ENCODE measurements around the gene LSG1.

LSG1 gene

DNA sequence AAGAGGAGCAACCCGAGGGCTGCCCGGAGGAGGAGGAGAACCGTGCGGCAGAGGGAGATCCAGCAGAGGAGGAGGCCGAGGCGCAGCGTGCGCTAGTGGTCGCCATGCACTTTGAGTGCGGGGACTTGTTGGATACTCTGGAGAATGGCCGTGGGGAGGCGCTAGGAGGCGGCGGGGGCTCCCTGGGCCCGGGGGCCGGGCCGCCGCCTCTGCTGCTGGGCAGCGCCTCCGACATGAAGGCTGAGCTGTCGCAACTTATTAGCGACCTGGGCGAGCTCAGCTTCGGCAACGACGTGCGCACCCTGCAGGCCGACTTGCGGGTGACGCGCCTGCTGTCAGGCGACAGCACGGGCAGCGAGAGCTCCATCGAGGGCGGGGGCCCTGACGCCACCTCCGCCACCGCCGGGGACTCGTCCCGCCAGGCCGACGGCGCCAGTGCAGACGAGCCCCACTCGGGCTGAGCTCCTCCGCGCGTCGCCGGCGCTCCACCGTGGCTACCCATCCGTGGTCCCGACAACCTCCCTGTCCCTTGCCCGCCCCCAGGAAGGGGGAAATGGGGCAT lies 15.7 kb upstream of the LSG1 start:
- in situ Hi-C loops (cut with MboI; ENCODE audit: low sequenced_read_pairs), result loop anchor here (10.0 kb wide), 2 partner anchors 417 to 577 kb away; no protein-coding TSS in a partner anchor

DNA sequence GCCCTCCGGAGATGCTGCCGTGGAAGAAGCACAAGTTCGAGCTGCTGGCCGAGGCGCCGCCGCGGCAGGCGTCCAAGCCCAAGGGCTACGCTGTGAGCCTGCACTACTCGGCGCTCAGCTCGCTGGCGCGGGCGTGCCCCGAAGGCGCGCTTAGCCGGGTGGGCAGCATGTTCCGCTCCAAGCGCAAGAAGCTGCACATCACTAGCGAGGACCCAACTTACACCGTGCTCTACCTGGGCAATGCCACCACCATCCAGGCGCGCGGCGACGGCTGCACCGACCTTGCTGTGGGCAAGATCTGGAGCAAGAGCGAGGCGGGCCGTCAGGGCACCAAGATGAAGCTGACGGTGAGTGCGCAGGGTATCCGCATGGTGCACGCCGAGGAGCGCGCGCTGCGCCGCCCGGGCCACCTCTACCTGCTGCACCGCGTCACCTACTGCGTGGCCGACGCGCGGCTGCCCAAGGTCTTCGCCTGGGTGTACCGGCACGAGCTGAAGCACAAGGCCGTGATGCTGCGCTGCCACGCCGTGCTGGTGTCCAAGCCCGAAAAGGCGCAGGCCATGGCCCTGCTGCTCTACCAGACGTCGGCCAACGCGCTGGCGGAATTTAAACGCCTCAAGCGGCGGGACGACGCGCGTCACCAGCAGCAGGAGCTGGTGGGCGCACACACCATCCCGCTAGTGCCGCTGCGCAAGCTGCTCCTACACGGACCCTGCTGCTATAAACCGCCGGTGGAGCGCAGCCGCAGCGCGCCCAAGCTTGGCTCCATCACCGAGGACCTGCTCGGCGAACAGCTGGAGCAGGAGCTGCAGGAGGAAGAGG lies 15.0 kb upstream of the LSG1 start:
- in situ Hi-C loops (cut with MboI; ENCODE audit: low sequenced_read_pairs), result loop anchor here (10.0 kb wide), 2 partner anchors 418 to 578 kb away; no protein-coding TSS in a partner anchor

DNA sequence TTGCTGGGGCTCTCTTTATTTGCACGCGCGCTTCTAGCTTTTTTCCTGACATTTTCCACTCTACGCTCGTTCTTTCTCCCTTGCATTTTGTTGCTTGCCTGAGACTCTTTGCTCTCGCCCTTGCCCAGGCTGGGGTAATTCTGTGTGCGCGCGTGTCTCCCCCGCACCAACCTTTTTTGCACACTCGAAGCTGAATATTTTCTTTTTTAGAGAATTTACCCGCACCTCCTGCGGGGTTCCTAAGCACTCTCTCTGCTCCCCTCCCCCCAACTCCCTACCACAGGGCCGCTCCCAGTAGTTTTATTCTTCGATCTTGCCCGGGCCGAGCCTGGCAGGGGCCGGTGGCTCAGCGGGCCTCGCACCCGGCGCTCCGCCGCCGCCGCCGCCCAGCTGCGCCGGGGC lies 14.4 kb upstream of the LSG1 start:
- in situ Hi-C loops (cut with MboI; ENCODE audit: low sequenced_read_pairs), result loop anchor here (10.0 kb wide), 2 partner anchors 418 to 578 kb away; no protein-coding TSS in a partner anchor

DNA sequence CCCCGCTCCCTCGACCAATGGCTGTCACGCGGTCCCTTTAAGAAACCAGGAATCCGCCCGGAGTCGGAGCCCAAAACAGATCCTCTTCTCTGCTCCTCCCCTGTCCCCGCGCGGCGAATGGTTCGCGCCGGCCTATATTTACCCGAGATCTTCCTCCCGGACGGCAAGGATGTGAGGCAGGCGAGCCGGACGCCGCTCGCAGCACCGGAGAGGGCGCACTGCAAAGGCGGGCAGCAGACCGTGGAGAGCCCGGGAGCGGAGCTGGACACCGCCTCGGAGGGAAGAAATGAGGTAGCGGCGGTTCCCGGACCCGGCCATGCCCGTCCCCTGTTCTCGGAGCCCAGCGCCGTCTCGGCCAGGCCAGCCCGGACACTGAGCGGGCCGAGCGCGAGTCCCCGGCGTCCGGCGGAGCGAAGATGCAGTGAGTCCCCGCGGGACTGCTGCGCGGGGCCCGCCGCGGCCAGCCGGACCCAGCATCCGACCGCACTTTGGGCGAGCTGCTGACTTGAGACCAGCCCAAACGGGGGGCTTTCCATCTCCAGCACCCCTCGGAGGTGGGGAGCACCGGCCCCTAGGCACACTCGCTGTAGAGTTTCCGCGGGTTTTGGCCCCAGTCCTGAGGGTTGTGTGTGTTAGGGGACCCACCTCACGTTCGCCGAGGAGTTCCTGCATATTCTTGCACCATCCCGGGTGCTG lies 13.9 kb upstream of the LSG1 start, which contains the start of gene FAM43A:
TSS of gene FAM43A (plus strand) at position 166 of the 696 bp plus-strand sequence. CDS start 944 bp downstream, outside the sequence.
- in situ Hi-C loops (cut with MboI; ENCODE audit: low sequenced_read_pairs), result loop anchor here (10.0 kb wide), 2 partner anchors 419 to 579 kb away; no protein-coding TSS in a partner anchor

DNA sequence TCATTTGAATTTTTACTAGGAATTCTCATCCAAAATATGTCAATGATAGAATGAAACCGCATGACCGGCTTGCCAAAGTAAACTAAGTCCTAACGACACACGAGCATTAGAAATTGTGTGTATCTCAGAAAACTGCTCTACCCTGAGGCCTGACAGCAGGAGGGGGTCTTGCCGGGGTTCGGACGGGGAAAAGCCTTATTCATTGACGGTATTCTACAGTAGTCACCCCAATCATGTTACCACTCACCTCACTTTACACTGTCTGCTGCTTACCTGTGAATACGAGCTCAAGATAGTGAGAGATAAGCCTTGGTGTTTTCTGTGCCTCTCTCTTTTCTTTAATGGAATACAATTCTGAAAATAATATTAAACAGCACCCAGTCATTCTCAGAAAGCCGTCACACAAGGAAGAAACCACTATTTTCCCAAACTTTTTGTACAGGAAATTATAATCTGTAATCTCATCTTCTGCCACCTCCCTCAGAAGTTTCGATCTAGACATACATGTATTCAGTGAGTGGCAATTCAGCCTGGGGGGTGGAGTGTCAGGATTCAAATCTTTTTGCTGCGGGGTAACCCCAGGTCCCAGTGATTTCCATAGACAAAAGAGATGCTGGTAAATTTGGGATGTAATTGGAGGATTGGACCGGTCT lies 13.2 kb upstream of the LSG1 start:
- in situ Hi-C loops (cut with MboI; ENCODE audit: low sequenced_read_pairs), result loop anchor here (10.0 kb wide), 2 partner anchors 420 to 580 kb away; no protein-coding TSS in a partner anchor

DNA sequence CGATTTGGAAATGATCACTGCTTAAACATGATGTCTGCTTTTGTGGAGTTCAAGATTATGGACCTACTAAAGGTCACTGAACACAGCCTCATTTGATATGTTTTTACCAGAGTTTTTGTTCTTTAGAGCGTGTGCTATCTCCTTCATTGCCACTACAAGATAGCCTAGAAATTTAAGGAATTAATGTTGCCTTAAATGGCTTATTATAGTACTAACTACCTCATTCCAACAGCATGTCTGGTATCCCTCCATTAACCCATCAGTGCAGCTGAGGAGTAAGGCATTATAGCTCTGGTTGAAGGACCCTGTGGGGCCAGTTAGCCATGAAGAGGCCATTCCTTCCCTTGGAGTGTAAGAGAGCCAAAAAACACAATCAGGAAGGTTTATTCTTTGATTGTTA lies 11.4 kb upstream of the LSG1 start:
- in situ Hi-C loops (cut with MboI; ENCODE audit: low sequenced_read_pairs), result loop anchor here (10.0 kb wide), 2 partner anchors 421 to 581 kb away; no protein-coding TSS in a partner anchor

DNA sequence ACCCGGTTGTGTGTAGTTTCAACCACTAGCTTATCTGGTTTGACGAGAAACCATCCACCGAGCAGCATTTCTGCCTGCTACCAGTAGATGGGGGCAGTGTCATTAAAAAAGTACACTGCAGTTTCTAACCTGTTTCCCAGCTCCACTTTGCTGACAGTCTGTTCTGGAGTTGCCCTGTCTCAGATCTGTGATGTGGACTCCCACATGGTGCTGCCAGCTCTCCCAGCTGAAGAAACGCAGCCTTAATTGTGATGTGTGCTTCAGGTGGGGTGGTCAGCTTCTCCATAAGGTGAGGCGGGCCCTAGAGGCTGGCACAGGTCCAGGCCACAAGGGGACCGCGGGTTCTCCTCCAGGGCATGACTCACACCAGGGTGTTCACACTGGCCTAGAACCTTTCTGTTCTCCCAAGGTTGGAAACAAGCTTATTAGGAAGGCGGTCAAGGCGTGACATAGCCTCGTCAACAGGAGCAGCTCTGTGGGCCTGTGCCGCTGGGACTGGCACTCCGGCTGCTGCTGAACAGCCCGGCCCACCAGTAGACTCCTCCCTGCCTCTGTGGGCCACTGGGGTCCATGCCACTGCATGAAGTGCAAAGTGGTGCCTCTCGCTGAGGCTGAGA lies 10.8 kb upstream of the LSG1 start:
- in situ Hi-C loops (cut with MboI; ENCODE audit: low sequenced_read_pairs), result loop anchor here (10.0 kb wide), 2 partner anchors 422 to 582 kb away; no protein-coding TSS in a partner anchor

DNA sequence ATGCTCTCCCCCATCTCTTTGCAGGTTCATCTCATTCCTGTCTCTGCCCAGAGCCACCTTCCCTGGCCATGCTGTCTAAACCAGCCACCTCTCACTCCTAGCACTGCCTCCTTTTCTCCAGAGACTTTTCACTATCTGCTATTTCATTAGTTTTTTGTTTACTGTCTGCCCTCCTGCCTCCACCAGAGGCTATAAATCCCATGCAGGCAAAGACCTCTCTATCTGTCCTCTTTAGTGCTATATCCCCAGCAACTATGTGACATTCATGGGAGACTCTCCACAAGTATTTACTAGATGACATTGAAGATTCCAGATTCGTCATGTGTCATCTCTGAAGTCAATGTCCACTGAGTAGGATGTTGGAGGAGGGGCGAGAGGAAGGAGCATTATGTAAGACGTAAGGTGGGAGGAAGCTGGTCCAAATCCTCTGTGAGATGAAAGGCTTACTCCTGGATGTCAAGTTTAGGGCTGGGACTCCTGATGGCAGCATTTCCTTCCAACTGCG lies 10.2 kb upstream of the LSG1 start:
- in situ Hi-C loops (cut with MboI; ENCODE audit: low sequenced_read_pairs), result loop anchor here (10.0 kb wide), 2 partner anchors 423 to 583 kb away; no protein-coding TSS in a partner anchor

DNA sequence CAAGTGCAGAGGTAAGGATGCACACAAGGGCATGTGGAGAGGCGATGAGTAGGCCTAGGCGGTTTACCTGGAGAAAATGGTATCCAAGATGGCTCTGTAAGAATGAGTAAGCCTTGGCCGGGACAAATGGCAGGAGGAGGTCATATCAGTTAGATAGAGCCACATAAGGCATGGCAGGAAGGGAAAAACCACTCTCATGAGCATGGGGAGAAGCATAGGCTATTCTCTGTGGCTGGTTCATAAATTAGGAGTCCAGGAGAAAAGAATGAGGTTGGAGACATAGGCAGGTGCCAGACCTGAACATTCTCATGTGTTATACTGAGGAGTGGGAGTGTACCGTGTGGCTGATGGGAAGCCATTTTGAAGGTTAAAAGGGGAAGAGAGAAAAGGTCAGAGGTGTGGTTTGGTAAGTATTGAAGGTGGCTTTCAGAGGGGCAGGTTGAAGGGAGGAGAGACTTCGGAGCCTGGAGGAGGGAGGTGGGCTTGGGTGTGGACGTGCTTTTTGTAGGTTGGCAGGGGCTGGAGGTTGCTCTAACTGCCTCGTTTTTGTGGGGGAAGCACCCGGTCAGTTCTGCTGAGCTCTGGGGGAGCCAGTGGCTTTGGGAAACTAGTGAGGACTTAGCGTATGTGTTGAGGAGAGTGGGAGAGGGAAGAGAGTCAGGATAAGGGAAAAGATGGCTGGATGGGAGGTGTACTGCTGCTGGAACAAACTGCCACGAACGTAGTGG lies 9.1 kb upstream of the LSG1 start:
- in situ Hi-C loops (cut with MboI; ENCODE audit: low sequenced_read_pairs), result loop anchor here (10.0 kb wide), 2 partner anchors 424 to 584 kb away; no protein-coding TSS in a partner anchor

DNA sequence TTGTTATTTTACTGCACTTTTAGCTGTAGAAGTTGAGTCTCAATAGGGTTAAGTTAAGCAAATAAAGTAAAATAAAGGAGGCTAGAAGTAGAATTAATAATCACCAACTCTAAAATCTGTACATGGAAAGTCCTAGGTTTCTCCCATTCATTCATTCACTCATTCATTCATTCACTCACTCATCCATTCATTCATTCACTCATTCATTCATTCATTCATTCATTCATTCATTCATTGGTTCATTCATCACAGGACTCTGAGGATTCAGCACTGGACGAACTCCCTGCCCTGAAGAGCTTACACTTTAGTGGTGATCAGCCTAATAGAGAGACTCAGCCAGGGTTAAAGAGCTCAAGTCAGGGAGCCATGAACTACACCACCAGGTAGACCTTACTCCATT lies 4.5 kb upstream of the LSG1 start:
- in situ Hi-C loops (cut with MboI; ENCODE audit: low sequenced_read_pairs), result no loop called here

DNA sequence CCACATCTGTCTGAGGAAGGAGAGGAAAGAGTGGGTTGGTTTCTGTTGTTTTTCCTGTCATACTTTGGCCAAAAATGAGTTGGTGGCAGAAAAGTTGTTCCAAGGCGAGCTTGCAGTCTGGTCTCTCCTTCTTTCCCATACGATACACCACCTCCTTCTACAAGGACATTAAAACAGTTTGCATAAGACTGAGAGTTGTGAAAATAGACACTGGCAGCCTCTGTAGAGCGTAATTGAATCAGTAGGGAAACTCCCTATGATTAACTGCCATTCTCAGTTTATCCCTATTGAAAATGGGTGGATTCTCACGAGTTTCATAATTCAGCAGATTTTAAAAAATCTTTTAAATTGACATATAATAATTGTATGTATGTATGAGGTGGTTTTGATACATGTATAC lies 3.7 kb upstream of the LSG1 start:
- in situ Hi-C loops (cut with MboI; ENCODE audit: low sequenced_read_pairs), result no loop called here

DNA sequence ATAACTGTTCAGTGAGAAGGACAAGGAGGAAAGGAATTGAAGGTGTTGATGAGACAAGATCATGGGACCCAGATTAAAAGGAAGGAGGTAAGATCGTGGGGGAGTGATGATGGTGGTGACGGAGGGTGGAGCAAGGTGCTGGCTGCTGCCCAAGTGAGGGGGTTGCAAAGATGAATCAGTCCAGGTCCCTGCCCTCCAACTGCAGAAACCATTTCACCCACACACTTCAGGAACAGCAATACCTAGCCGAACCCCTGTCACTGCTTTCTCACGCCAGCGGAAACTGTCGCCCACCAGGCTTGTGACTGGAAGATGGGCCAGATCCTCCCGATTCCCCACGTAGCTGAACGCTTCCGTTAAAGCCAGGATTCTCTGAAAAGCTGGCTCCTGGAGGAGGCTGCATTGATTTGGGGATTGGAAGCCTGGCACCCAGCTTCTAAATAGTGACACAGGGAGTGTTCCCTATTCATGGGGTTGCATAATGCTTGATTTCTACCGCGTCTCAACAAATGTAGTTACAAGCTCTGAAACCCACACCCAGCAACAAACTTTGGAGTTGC lies 3.2 kb upstream of the LSG1 start:
- in situ Hi-C loops (cut with MboI; ENCODE audit: low sequenced_read_pairs), result no loop called here

DNA sequence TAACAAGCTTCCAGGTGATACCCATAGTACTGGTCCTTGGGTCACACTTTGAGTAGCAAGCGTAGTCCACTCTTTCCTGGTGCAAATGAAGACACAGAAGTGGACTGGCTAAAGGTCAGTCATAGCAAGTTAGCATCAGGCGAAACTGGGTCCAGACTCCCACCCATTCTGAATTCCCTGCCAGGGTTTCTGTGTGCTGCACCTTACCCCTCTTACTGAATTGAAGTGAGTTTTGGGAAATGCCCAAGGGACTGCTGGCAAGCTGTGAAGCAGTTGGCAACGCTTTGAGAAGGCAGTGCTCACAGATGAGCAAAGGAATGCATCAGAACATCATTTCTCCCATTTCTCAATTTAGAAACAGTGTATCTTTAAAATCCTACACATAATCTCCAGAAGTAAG lies 1.8 kb upstream of the LSG1 start:
- in situ Hi-C loops (cut with MboI; ENCODE audit: low sequenced_read_pairs), result no loop called here

DNA sequence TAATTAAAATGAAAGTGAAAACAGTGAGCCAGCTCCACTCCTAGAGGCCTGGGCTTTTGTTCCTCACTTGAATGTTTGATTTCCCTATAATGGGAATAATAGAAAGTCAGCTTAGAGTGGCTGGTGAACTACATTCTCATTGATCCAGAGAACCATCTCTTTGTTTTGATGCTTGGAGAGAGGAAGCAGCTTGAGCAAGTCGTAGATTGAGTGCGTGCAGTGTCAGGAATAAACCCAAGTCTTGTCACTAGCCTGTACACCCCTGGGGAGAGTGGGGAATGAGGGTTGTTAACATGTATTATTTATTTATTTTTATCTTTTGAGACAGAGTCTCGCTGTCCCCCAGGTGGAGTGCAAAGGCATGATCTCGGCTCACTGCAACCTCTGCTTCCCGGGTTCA lies 885 bp upstream of the LSG1 start:
- in situ Hi-C loops (cut with MboI; ENCODE audit: low sequenced_read_pairs), result no loop called here

DNA sequence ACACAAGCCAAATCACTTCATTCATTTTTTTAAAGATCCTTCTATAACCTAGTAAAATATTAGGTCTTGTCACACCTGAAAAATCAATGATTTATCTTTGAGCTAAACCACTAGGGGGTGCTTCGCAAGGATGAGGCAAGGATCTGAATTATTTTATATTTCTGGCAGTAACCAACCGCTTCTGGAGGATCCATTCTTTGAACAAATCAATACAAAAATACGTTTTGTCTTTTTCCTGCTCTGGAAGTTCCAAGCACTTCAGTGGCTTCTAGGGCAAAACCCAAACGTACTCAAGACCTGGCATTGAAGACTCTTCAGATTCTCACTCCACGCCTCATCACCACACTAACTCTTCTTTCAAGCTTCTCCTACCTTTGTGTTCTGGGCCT lies 486 bp downstream of the LSG1 start:
- in situ Hi-C loops (cut with MboI; ENCODE audit: low sequenced_read_pairs), result no loop called here

DNA sequence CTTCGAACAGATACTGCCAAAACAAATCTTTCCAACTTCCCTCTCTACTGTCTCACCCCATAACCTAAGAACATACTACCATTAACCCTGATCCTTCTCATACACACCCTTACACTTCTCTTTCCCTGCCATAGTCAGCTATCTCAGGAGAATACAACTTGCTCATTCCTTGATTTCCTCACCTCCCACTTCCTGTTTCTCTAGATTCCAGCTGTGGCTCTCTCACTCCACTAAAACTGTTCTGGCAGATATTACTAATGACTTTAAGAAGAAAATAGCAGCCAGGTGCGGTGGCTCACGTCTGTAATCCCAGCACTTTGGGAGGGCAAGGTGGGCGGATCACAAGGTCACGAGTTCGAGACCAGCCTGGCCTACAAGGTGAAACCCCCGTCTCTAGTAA lies 4.6 kb downstream of the LSG1 start:
- in situ Hi-C loops (cut with MboI; ENCODE audit: low sequenced_read_pairs), result no loop called here

DNA sequence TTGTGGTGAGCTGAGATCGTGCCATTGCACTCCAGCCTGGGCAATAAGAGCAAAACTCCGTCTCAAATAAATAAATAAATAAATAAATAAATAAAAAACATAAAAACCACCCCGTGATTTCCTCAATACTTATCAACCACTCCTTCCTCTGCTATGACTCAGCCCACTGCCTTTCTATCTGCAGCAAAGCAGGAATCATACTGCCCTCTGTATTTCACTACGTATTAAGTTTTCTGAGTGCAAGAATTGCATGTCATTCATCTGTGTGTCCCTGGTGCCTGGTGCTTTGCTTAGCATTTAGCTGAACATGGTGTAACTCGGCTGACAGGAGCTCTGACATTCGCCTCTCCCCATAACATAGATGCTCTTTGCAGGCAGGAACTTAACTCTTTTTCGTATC lies 7.1 kb downstream of the LSG1 start:
- in situ Hi-C loops (cut with MboI; ENCODE audit: low sequenced_read_pairs), result no loop called here

DNA sequence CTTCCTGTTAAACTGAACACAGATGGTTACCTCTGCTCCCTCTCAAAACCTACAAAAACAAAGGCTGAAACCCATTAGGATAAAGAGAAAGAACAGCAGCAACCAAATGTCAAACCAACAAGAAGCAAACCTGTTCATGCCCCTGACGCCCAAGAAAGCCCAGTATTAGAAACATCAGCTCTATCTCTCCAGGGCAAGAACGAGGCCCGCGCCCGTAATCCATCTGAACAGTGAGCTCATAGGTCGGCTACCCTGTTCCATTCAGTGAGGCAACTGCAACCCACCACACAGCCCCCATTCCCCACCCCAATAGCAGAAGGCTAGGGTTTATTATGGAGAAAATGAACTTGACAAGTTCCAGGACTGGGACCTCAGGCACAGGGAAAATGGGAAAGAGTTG lies 10.0 kb downstream of the LSG1 start:
- in situ Hi-C loops (cut with MboI; ENCODE audit: low sequenced_read_pairs), result no loop called here

DNA sequence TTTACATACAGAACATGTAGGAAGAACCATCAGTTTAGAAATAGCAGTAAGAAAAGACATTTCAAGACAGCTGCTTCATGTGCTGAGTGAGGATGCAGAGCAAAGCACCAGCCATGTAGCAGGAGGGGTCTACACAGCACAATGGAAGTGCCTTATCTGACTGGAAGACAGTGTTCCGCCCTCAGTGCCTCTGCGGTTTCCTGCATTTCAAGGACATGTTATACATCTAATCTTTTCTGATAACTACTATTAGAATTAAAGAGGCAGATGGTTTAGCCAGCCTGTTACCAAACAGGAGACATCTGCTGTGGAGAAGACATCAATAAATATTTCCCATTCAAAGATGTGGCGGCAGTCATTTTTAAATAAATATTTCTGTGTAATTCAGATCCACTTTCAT lies 10.6 kb downstream of the LSG1 start:
- in situ Hi-C loops (cut with MboI; ENCODE audit: low sequenced_read_pairs), result no loop called here

All from HL-60/S4 treated with phorbol 12-myristate 13-acetate at 8.2 ng/mL for 4 days and 3 days (cell line).